GM23338 (cell line): ENCODE data around the gene TLR9.

Source experiments
- CTCF ChIP-seq, 2 experiments: fragments of 200-600 bp in 1 of 2; sonication (generic) in 1 of 2; conservative IDR thresholded peaks; 2 replicates each; pipeline versions ENCODE4 v1.5.1 to v1.6.1; 2016 to 2017; ENCODE audit warnings: antibody characterized with exemption in 2 of 2, low read depth in 2 of 2, mild to moderate bottlenecking in 2 of 2, moderate library complexity in 1 of 2
- ZNF114 ChIP-seq: fragments of 250-450 bp; sonication (Bioruptor Pico); IDR thresholded peaks from 2 replicates; pipeline ENCODE4 v1.5.0; 2020; ENCODE audit warnings: mild to moderate bottlenecking, moderate library complexity

- TF ChIP-seq CTCF (conservative IDR thresholded peaks at IDR 0.05; ENCODE audit: low read depth in 2 of 2) (no peak), ZNF114 (CRISPR knock-in tag) (no peak)
Measured at GRCh38 chr3:52182196-52182595, 43.2 kb downstream of the TLR9 start.
